Vagina (tissue), 2 donors: ENCODE measurements around the gene DNER. TPM values are rescaled to one million over a fixed set of nuclear protein-coding genes. Genes with fewer than 3 reads are reported as not detected.
"Not testable (repeated sequence)": the region's sequence is repeated elsewhere in the genome, so short reads cannot be mapped to it uniquely, and the experiment has no call there.

Experiments used
- DNase-seq, 2 donors: peaks; one replicate each; pipeline ENCODE4 v3.0.0-alpha.2; 2017; ENCODE audit errors: extremely low spot score in 2 of 2
- H3K27ac ChIP-seq: fragments of 200-600 bp; sonication (generic); one replicate; pipeline ENCODE4 v1.5.1; 2019
- H3K27me3 ChIP-seq: fragments of 200-600 bp; sonication (generic); one replicate; pipeline ENCODE4 v1.5.1; 2019
- H3K36me3 ChIP-seq, 2 donors: fragments of 200-600 bp; sonication (generic); one replicate each; pipeline ENCODE4 v1.5.1; 2017 to 2019
- H3K4me1 ChIP-seq: fragments of 200-600 bp; sonication (generic); one replicate; pipeline ENCODE4 v1.5.1; 2019
- H3K4me3 ChIP-seq, 2 donors: fragments of 200-600 bp; sonication (generic); 1 replicate in 1 of 2; 2 replicates in 1 of 2; pipeline ENCODE4 v1.5.1; 2016 to 2019
- H3K9me3 ChIP-seq: fragments of 200-600 bp; sonication (generic); one replicate; pipeline ENCODE4 v1.5.1; 2019
- POLR2A ChIP-seq, 2 donors: fragments of 450-650 bp; IDR thresholded peaks; one replicate each; pipeline ENCODE4 v1.6.1; 2017; ENCODE audit warnings: antibody characterized with exemption in 2 of 2, mild to moderate bottlenecking in 2 of 2, moderate library complexity in 2 of 2
- POLR2AphosphoS5 ChIP-seq, 2 donors: sonication (generic); formaldehyde crosslinking; IDR thresholded peaks; one replicate each; pipeline ENCODE4 v1.9.0; 2017; ENCODE audit warnings: antibody characterized with exemption in 2 of 2, mild to moderate bottlenecking in 2 of 2, low read depth in 1 of 2; ENCODE audit not compliant: insufficient read depth in 1 of 2
- intact Hi-C: fragments of 100-400 bp; cut with DNase I; formaldehyde crosslinking; loops from one replicate; pipeline ENCODE4 v1.15.1; 2023
- total RNA-seq: library from RNA; depleted of rRNA; stranded (reverse); fragments of >200 nt; gene quantifications from one replicate; pipeline ENCODE4 v1.2.3, GENCODE V29; 2016
- TF ChIP-seq, protein P1 (sequence below), 3 experiments: fragments of 450-650 bp in 2 of 3; fragments of 200-600 bp in 1 of 3; sonication (generic) in 1 of 3; IDR thresholded peaks; one replicate each; pipeline ENCODE4 v1.5.1; 2017 to 2019; ENCODE audit warnings: antibody characterized with exemption in 3 of 3, mild to moderate bottlenecking in 2 of 3, moderate library complexity in 2 of 3

Gene DNER
- total RNA-seq, 1 donor from 2014 or later: 11.3 TPM

GRCh38 chr2:229748950-229749349, 34.6 kb upstream of the DNER start:
- H3K27me3 ChIP-seq: no peaks in the 10 kb centered on the region
- H3K36me3 ChIP-seq: no peaks in the 10 kb centered on the region
- no peaks in the 10 kb centered on the region for H3K4me1 ChIP-seq
- intact Hi-C loops: no loop called here
- H3K9me3 ChIP-seq: no peaks in the 10 kb centered on the region
- DNase-seq: no peak
- H3K4me3 ChIP-seq: no peak overlapping the region
- TF ChIP-seq POLR2AphosphoS5 (IDR thresholded peaks at IDR 0.05; ENCODE audit: insufficient read depth in 1 of 2, low read depth in 1 of 2): no peak
- no peak for TF ChIP-seq POLR2A (IDR thresholded peaks at IDR 0.05)
- TF ChIP-seq, protein P1, sequence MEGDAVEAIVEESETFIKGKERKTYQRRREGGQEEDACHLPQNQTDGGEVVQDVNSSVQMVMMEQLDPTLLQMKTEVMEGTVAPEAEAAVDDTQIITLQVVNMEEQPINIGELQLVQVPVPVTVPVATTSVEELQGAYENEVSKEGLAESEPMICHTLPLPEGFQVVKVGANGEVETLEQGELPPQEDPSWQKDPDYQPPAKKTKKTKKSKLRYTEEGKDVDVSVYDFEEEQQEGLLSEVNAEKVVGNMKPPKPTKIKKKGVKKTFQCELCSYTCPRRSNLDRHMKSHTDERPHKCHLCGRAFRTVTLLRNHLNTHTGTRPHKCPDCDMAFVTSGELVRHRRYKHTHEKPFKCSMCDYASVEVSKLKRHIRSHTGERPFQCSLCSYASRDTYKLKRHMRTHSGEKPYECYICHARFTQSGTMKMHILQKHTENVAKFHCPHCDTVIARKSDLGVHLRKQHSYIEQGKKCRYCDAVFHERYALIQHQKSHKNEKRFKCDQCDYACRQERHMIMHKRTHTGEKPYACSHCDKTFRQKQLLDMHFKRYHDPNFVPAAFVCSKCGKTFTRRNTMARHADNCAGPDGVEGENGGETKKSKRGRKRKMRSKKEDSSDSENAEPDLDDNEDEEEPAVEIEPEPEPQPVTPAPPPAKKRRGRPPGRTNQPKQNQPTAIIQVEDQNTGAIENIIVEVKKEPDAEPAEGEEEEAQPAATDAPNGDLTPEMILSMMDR (IDR thresholded peaks at IDR 0.05): no peak
- H3K27ac ChIP-seq: no peak overlapping the region

DNA sequence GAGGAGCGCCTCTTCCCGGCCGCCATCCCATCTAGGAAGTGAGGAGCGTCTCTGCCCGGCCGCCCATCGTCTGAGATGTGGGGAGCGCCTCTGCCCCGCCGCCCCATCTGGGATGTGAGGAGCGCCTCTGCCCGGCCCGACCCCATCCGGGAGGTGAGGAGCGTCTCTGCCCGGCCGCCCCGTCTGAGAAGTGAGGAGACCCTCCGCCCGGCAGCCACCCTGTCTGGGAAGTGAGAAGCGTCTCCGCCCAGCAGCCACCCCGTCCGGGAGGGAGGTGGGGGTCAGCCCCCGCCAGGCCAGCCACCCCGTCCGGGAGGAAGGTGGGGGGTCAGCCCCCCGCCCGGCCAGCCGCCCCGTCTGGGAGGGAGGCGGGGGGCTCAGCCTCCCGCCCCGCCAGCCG, 28.3 kb upstream of the DNER start:
- H3K36me3 ChIP-seq, H3K4me3 ChIP-seq, H3K4me1 ChIP-seq, intact Hi-C loops, H3K27me3 ChIP-seq, DNase-seq, H3K27ac ChIP-seq, H3K9me3 ChIP-seq: not testable (repeated sequence)

- DNase-seq: no peak
- Histone ChIP-seq H3K9me3 (peaks cover 3% of the 10 kb centered on the region), H3K36me3 (no peaks in the 10 kb centered on the region), H3K27me3 (no peaks in the 10 kb centered on the region), H3K4me1 (no peaks in the 10 kb centered on the region), H3K4me3 (no peak overlapping the region), H3K27ac (no peak overlapping the region)
- TF ChIP-seq POLR2A (IDR thresholded peaks at IDR 0.05) (no peak), POLR2AphosphoS5 (IDR thresholded peaks at IDR 0.05; ENCODE audit: insufficient read depth in 1 of 2, low read depth in 1 of 2) (no peak)
- TF ChIP-seq, protein P1 (IDR thresholded peaks at IDR 0.05): no peak
- intact Hi-C loops: no loop called here
Measured at GRCh38 chr2:229740279-229740678, 25.9 kb upstream of the DNER start.

GRCh38 chr2:229738024-229738625, 23.8 kb upstream of the DNER start:
- TF ChIP-seq POLR2AphosphoS5 (IDR thresholded peaks at IDR 0.05; ENCODE audit: insufficient read depth in 1 of 2, low read depth in 1 of 2): no peak
- TF ChIP-seq POLR2A (IDR thresholded peaks at IDR 0.05): no peak
- Histone ChIP-seq H3K4me3 (no peak overlapping the region), H3K9me3 (peaks cover 3% of the 10 kb centered on the region), H3K4me1 (no peaks in the 10 kb centered on the region), H3K36me3 (no peaks in the 10 kb centered on the region), H3K27me3 (no peaks in the 10 kb centered on the region), H3K27ac (no peak overlapping the region)
- intact Hi-C loops: no loop called here
- DNase-seq: no peak

GRCh38 chr2:229734410-229734809, 20.1 kb upstream of the DNER start:
- no peaks in the 10 kb centered on the region for H3K4me1 ChIP-seq
- no peak overlapping the region for H3K27ac ChIP-seq
- no peak overlapping the region for H3K4me3 ChIP-seq
- H3K36me3 ChIP-seq: no peaks in the 10 kb centered on the region
- H3K9me3 ChIP-seq: peaks cover 3% of the 10 kb centered on the region
- no peaks in the 10 kb centered on the region for H3K27me3 ChIP-seq
- intact Hi-C loops: no loop called here
- TF ChIP-seq POLR2AphosphoS5 (IDR thresholded peaks at IDR 0.05; ENCODE audit: insufficient read depth in 1 of 2, low read depth in 1 of 2): no peak
- TF ChIP-seq, protein P1 (IDR thresholded peaks at IDR 0.05): no peak
- no peak for TF ChIP-seq POLR2A (IDR thresholded peaks at IDR 0.05)
- no peak for DNase-seq

- Histone ChIP-seq H3K4me3 (no peak overlapping the region), H3K27ac (no peak overlapping the region), H3K36me3 (no peaks in the 10 kb centered on the region), H3K9me3 (peaks cover 3% of the 10 kb centered on the region), H3K4me1 (no peaks in the 10 kb centered on the region), H3K27me3 (no peaks in the 10 kb centered on the region)
- intact Hi-C loops: no loop called here
- TF ChIP-seq, protein P1 (IDR thresholded peaks at IDR 0.05): no peak
- no peak for TF ChIP-seq POLR2AphosphoS5 (IDR thresholded peaks at IDR 0.05; ENCODE audit: insufficient read depth in 1 of 2, low read depth in 1 of 2)
- TF ChIP-seq POLR2A (IDR thresholded peaks at IDR 0.05): no peak
- no peak for DNase-seq
Measured at GRCh38 chr2:229733611-229734245, 19.4 kb upstream of the DNER start.
